NK-92 treated with Interleukin-12 subunit alpha and Interleukin-12 subunit beta, amount 100 ng/mL, for 24 hours (cell line): Measurements from ENCODE around the gene SSTR5.

Experiments used
- DNase-seq: peaks from one replicate; lab custom pipeline; 2025; lab: John Stamatoyannopoulos, UW

Gene SSTR5

GRCh38 chr16:1055557-1055924, 17.0 kb upstream of the SSTR5 start:
- DNase-seq, result no peak

GRCh38 chr16:1056196-1056595, 16.4 kb upstream of the SSTR5 start:
- no peak for DNase-seq

- no peak for DNase-seq
Observed at GRCh38 chr16:1057252-1057932, 15.2 kb upstream of the SSTR5 start.

GRCh38 chr16:1058216-1058615, 14.3 kb upstream of the SSTR5 start:
- no peak for DNase-seq

- DNase-seq, result no peak
Observed at GRCh38 chr16:1059310-1059709, 13.2 kb upstream of the SSTR5 start.

- no peak for DNase-seq
Observed at GRCh38 chr16:1060416-1061340, 11.9 kb upstream of the SSTR5 start.

- DNase-seq, result no peak
Observed at GRCh38 chr16:1061769-1062505, 10.6 kb upstream of the SSTR5 start.

GRCh38 chr16:1062895-1063294, 9.7 kb upstream of the SSTR5 start:
- DNase-seq, result no peak

GRCh38 chr16:1063728-1064127, 8.8 kb upstream of the SSTR5 start:
- no peak for DNase-seq

GRCh38 chr16:1065469-1066128, 6.9 kb upstream of the SSTR5 start:
- no peak for DNase-seq

- no peak for DNase-seq
Observed at GRCh38 chr16:1066584-1067172, 5.9 kb upstream of the SSTR5 start.

GRCh38 chr16:1067629-1068028, 4.9 kb upstream of the SSTR5 start:
- DNase-seq, result no peak

- DNase-seq, result no peak
Observed at GRCh38 chr16:1068451-1068850, 4.1 kb upstream of the SSTR5 start.

- DNase-seq, result no peak
Observed at GRCh38 chr16:1069154-1069553, 3.4 kb upstream of the SSTR5 start.

GRCh38 chr16:1070084-1070863, 2.3 kb upstream of the SSTR5 start:
- DNase-seq, result no peak

GRCh38 chr16:1070864-1071408, 1.6 kb upstream of the SSTR5 start:
- DNase-seq, result no peak

GRCh38 chr16:1071561-1072225, 854 bp upstream of the SSTR5 start:
- DNase-seq, result no peak

GRCh38 chr16:1073262-1073558, 663 bp downstream of the SSTR5 start:
- no peak for DNase-seq

- DNase-seq, result no peak
Observed at GRCh38 chr16:1073566-1074378, 1.2 kb downstream of the SSTR5 start.

GRCh38 chr16:1074379-1074649, 1.8 kb downstream of the SSTR5 start:
- DNase-seq, result no peak
